Subcutaneous adipose tissue (tissue), 4 donors: ENCODE data around the gene SMC4. TPM values are rescaled to one million over a fixed set of nuclear protein-coding genes. Genes with fewer than 3 reads are reported as not detected.

ENCODE experiments used
- small RNA-seq: library from RNA; depleted of rRNA; stranded (forward); fragments of <200 nt; gene quantifications from one replicate; pipeline ENCODE3, GENCODE V24; 2016
- total RNA-seq, 4 donors: library from RNA; depleted of rRNA; stranded (reverse); fragments of >200 nt; gene quantifications; one replicate each; pipeline ENCODE4 v1.1.0, GENCODE V29; 2016
- TF ChIP-seq, protein P1 (sequence below): fragments of 450-650 bp; IDR thresholded peaks from one replicate; pipeline ENCODE4 v1.5.1; 2016; ENCODE audit warnings: low read depth, mild to moderate bottlenecking, control low read depth, antibody characterized with exemption, moderate library complexity

SMC4 gene
- total RNA-seq, 4 donors from 2014 or later: 19.1 to 39.4 (median 35.6) TPM

DNA sequence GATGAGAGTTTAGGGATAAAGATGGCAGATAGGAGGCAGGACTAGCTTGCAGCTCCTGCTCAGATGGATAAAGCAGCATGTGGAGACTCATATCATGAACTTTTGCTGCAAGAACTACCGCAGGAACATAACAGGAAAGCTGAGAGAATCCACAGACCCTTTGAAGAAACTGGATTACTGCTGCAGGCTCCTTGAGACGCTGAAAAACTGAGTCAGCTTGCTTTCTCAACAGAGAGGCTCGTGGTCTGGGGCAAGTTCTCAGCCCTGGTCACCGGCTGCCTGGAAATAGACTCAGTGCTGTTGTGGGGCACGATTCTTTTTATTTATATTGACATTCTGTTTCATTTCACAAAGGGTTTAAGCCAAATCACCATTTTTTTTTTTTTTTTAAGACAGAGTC, 78.9 kb downstream of the SMC4 start:
- TF ChIP-seq, protein P1, sequence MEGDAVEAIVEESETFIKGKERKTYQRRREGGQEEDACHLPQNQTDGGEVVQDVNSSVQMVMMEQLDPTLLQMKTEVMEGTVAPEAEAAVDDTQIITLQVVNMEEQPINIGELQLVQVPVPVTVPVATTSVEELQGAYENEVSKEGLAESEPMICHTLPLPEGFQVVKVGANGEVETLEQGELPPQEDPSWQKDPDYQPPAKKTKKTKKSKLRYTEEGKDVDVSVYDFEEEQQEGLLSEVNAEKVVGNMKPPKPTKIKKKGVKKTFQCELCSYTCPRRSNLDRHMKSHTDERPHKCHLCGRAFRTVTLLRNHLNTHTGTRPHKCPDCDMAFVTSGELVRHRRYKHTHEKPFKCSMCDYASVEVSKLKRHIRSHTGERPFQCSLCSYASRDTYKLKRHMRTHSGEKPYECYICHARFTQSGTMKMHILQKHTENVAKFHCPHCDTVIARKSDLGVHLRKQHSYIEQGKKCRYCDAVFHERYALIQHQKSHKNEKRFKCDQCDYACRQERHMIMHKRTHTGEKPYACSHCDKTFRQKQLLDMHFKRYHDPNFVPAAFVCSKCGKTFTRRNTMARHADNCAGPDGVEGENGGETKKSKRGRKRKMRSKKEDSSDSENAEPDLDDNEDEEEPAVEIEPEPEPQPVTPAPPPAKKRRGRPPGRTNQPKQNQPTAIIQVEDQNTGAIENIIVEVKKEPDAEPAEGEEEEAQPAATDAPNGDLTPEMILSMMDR: no peak

DNA sequence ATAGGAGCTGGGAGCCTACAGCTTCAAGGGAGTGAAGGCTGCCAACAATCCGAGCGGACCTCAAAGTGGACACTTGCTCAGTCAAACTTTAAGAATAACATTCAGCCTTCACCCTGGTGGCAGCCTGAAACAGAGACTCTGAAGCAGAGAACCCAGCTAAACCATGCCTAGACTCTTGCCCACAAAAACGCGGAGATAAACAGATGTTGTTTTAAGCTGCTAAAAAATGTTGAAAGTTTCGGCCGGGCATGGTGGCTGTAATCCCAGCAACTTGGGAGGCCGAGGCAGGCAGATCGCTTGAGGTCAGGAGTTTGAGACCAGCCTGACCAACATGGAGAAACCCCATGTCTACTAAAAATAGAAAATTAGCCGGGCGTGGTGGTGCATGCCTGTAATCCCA, 79.9 kb downstream of the SMC4 start:
- TF ChIP-seq, protein P1: no peak

DNA sequence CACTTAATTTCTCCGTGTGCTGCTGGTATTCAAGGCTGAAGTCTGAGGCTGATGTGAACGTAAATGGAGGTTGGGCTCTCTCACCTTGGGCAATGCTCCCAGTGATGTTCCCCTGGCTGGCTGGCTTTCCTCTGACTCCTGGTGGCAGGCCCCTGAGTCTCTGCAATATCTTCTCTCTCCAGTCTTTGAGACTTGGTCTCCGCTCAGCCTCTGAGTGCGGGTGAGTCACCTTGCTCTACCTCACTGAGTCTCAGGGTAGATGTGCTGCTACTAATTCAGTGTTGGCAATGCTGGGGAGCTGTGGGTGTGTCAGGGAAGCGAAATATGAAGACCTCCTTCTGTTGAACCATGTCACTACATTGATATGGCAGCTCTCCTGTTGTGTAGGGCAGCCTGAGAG, 81.5 kb downstream of the SMC4 start:
- TF ChIP-seq, protein P1: no peak

DNA sequence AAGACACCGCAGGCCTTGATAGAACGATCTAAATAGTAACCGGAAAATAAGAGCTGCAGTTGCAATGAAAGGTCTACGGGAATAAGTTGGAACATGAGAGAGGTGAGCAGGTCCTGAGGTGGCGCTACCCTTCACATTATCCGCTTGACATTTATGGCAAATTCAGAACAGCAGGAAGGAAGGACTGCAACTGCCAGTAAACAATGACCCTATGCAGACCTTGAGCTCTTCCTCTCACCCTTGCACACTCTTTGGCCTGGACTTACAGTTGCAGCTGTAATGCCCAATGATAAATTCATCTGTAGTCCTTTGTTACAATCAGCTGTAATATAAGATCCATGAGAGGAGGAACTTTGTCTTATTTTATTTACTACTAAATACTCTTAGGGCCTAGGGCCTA, 82.4 kb downstream of the SMC4 start:
- TF ChIP-seq, protein P1: no peak

DNA sequence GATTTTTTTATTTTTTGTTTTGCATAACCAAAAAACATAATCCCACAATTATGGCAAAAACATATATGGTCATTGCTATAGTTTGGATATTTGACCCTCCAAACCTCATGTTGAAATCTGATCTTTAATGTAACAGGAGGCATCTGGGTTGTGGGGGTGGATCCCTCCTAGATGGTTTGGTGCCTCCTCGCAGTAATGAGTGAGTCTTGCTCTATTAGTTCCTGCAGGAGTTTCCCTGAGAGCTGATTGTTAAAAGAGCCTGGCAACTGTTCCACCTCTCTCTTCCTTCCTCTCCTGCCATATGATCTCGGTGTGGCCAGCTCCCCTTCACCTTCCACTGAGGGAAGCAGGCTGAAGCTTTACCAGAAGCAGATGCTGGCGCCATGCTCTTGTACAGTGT, 83.3 kb downstream of the SMC4 start:
- TF ChIP-seq, protein P1: no peak

Small RNA genes within 50 kb of the gene (small RNA-seq; reads per million reads assigned to genes)
- gene MIR15B (13.1 reads per million, percentile 92 among the genes with 10 or more reads in this experiment), gene MIR16-2 (1.2 reads per million, percentile 7 among the genes with 10 or more reads in this experiment), gene RNU7-136P (not detected)

Other genes with a start within 250 kb of the SMC4 start
- gene C3orf80, start 174.2 kb upstream of the SMC4 start, total RNA-seq: 1 to 10 TPM in 2 of 4 donors, under 1 TPM in 1, not detected in 1; 0.65 to 1.5 (median 1.1) TPM
- 10 to 100 TPM; 17.1 to 24.2 (median 22.6) TPM for gene IFT80, start 425 bp upstream of the SMC4 start, total RNA-seq
- gene TRIM59, start 50.1 kb downstream of the SMC4 start, total RNA-seq: 1 to 10 TPM in 3 of 4 donors, under 1 TPM in 1; 0.57 to 2.5 (median 2.3) TPM
- 10 to 100 TPM; 31.1 to 70.3 (median 39.8) TPM for gene KPNA4, start 165.9 kb downstream of the SMC4 start, total RNA-seq